HEK293 (cell line): ENCODE results near the gene B3GLCT.
"Not testable (repeated sequence)": the region's sequence is repeated elsewhere in the genome, so short reads cannot be mapped to it uniquely, and the experiment has no call there.

Experiments
- CTCF ChIA-PET: fragments of 350-600 bp; formaldehyde crosslinking; extraction: SDS; loops from one replicate; lab custom pipeline; 2021; ENCODE audit warnings: antibody characterized with exemption; lab: Yijun Ruan, JAX
- POLR2A ChIA-PET: fragments of 300-600 bp; formaldehyde crosslinking; extraction: SDS; loops from one replicate; lab custom pipeline; 2020; ENCODE audit warnings: antibody characterized with exemption, inconsistent platforms; lab: Yijun Ruan, JAX
- H3K27ac ChIP-seq: fragments of 200-500 bp; sonication (Bioruptor generic); 2 replicates; pipeline ENCODE4 v1.5.1; 2014; ENCODE audit warnings: low read depth, low read length, control low read depth, inconsistent platforms; ENCODE audit errors: extremely low read depth
- H3K36me3 ChIP-seq, 2 experiments: fragments of 200-500 bp in 1 of 2; sonication (Bioruptor generic) in 1 of 2; 1 replicate in 1 of 2; 2 replicates in 1 of 2; pipeline ENCODE4 v1.5.1; 2014 to 2017; ENCODE audit warnings: inconsistent platforms in 2 of 2, low read length in 2 of 2; ENCODE audit not compliant: control insufficient read depth in 2 of 2, insufficient read depth in 1 of 2
- H3K4me1 ChIP-seq: fragments of 200-500 bp; sonication (Bioruptor generic); 2 replicates; pipeline ENCODE4 v1.5.1; 2014; ENCODE audit warnings: mild to moderate bottlenecking, low read length, inconsistent platforms; ENCODE audit not compliant: control insufficient read depth, insufficient read depth
- H3K4me3 ChIP-seq: 2 replicates; pipeline ENCODE4 v1.5.1; 2011; ENCODE audit warnings: low read depth, mild to moderate bottlenecking, control low read depth, low read length, moderate library complexity
- H3K9me3 ChIP-seq: fragments of 200-500 bp; sonication (Bioruptor generic); 2 replicates; pipeline ENCODE4 v1.5.1; 2014; ENCODE audit warnings: low read depth, low read length, inconsistent platforms; ENCODE audit not compliant: control insufficient read depth, insufficient read depth
- HOXA7 ChIP-seq: sonication (generic); formaldehyde crosslinking; IDR thresholded peaks from 2 replicates; pipeline ENCODE4 v1.8.1; 2022; ENCODE audit warnings: missing genetic modification reagents, borderline replicate concordance
- KLF9 ChIP-seq: fragments of 450-650 bp; formaldehyde crosslinking; IDR thresholded peaks from 2 replicates; pipeline ENCODE4 v1.5.1; 2016; ENCODE audit warnings: missing biosample characterization, missing genetic modification characterization, low read depth
- PBX3 ChIP-seq: sonication (generic); formaldehyde crosslinking; IDR thresholded peaks from 2 replicates; pipeline ENCODE4 v1.8.1; 2022; ENCODE audit warnings: mild to moderate bottlenecking, moderate library complexity, missing genetic modification reagents
- RBAK ChIP-seq: fragments of 450-650 bp; formaldehyde crosslinking; IDR thresholded peaks from 2 replicates; pipeline ENCODE4 v1.5.1; 2016; ENCODE audit warnings: missing biosample characterization, missing genetic modification characterization
- TRIM28 ChIP-seq: IDR thresholded peaks from 2 replicates; pipeline ENCODE4 v1.6.1; 2011; ENCODE audit warnings: low read length, control low read depth, borderline replicate concordance
- ZBTB17 ChIP-seq: fragments of 450-650 bp; formaldehyde crosslinking; IDR thresholded peaks from 2 replicates; pipeline ENCODE4 v1.5.1; 2016; ENCODE audit warnings: missing biosample characterization, missing genetic modification characterization
- ZBTB20 ChIP-seq: fragments of 450-650 bp; formaldehyde crosslinking; IDR thresholded peaks from 2 replicates; pipeline ENCODE4 v1.5.1; 2016; ENCODE audit warnings: missing biosample characterization, missing genetic modification characterization
- ZBTB6 ChIP-seq: fragments of 450-650 bp; formaldehyde crosslinking; IDR thresholded peaks from 2 replicates; pipeline ENCODE4 v1.5.1; 2017; ENCODE audit warnings: missing biosample characterization, missing genetic modification characterization
- ZEB2 ChIP-seq: fragments of 450-650 bp; formaldehyde crosslinking; IDR thresholded peaks from 2 replicates; pipeline ENCODE4 v1.5.1; 2016; ENCODE audit warnings: missing biosample characterization, missing genetic modification characterization
- ZNF148 ChIP-seq: fragments of 450-650 bp; formaldehyde crosslinking; IDR thresholded peaks from 2 replicates; pipeline ENCODE4 v1.5.0; 2017; ENCODE audit warnings: missing biosample characterization, missing genetic modification characterization, borderline replicate concordance
- ZNF18 ChIP-seq: fragments of 450-650 bp; formaldehyde crosslinking; IDR thresholded peaks from 2 replicates; pipeline ENCODE4 v1.5.1; 2016; ENCODE audit warnings: missing biosample characterization, missing genetic modification characterization
- ZNF302 ChIP-seq: fragments of 450-650 bp; formaldehyde crosslinking; IDR thresholded peaks from 2 replicates; pipeline ENCODE4 v1.5.1; 2016; ENCODE audit warnings: missing biosample characterization, missing genetic modification characterization, low read depth
- ZNF335 ChIP-seq: fragments of 450-650 bp; formaldehyde crosslinking; conservative IDR thresholded peaks from 2 replicates; pipeline ENCODE4 v1.5.1; 2016; ENCODE audit warnings: missing biosample characterization, missing genetic modification characterization
- ZNF354C ChIP-seq: fragments of 450-650 bp; formaldehyde crosslinking; IDR thresholded peaks from 2 replicates; pipeline ENCODE4 v1.5.1; 2016; ENCODE audit warnings: missing biosample characterization, missing genetic modification characterization, low read depth, borderline replicate concordance
- ZNF37A ChIP-seq: fragments of 450-650 bp; IDR thresholded peaks from 2 replicates; pipeline ENCODE4 v1.5.1; 2018; ENCODE audit warnings: missing biosample characterization, missing genetic modification characterization
- ZNF549 ChIP-seq: fragments of 450-650 bp; IDR thresholded peaks from 2 replicates; pipeline ENCODE4 v1.5.1; 2018; ENCODE audit warnings: missing biosample characterization, missing genetic modification characterization, mild to moderate bottlenecking, inconsistent platforms, moderate library complexity
- ZNF571 ChIP-seq: fragments of 450-650 bp; formaldehyde crosslinking; IDR thresholded peaks from 2 replicates; pipeline ENCODE4 v1.5.0; 2017; ENCODE audit warnings: missing biosample characterization, missing genetic modification characterization
- ZNF596 ChIP-seq: fragments of 450-650 bp; IDR thresholded peaks from 2 replicates; pipeline ENCODE4 v1.5.0; 2018; ENCODE audit warnings: missing biosample characterization, mild to moderate bottlenecking, missing genetic modification characterization, moderate library complexity
- ZNF610 ChIP-seq: fragments of 450-650 bp; formaldehyde crosslinking; IDR thresholded peaks from 2 replicates; pipeline ENCODE4 v1.5.1; 2016; ENCODE audit warnings: missing biosample characterization, missing genetic modification characterization, borderline replicate concordance
- ZNF660 ChIP-seq: fragments of 450-650 bp; IDR thresholded peaks from 2 replicates; pipeline ENCODE4 v1.5.1; 2018; ENCODE audit warnings: missing biosample characterization, mild to moderate bottlenecking, missing genetic modification characterization
- ZNF677 ChIP-seq: fragments of 450-650 bp; IDR thresholded peaks from 2 replicates; pipeline ENCODE4 v1.5.0; 2018; ENCODE audit warnings: missing biosample characterization, mild to moderate bottlenecking, missing genetic modification characterization, moderate library complexity
- TF ChIP-seq, protein P1 (sequence below): fragments of 450-650 bp; formaldehyde crosslinking; IDR thresholded peaks from 2 replicates; pipeline ENCODE4 v1.5.1; 2016; ENCODE audit warnings: missing biosample characterization, missing genetic modification characterization

B3GLCT gene

DNA sequence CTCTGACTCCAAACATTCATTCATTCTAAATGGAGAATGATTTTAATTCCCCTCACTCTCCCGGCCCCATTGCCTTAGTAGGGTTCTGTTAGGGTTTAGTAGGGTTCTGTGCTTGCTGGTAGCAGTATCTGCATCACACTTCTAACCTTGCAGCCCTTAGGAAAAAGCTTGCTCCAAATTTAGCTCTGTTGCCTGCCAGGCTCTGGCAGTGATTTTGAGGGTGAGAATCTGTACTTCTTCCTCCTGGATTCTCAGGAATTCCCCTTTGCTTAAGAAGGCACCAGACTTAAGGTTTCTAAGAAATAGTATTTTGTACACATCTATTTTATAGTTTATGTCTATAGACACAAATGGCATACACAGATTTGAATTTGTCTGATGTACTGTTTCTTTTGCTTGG is 14.7 kb downstream of the B3GLCT start (continued):
- no peak for TF ChIP-seq ZNF148 (tag by site-specific recombination)

- H3K36me3 ChIP-seq, POLR2A ChIA-PET, H3K4me3 ChIP-seq, H3K9me3 ChIP-seq, H3K27ac ChIP-seq, H3K4me1 ChIP-seq: not testable (repeated sequence)
- CTCF ChIA-PET = interaction anchor here (0.6 kb wide), 1 partner anchor 16 kb away, joined by 5 read pairs; no protein-coding TSS in a partner anchor
Measured at GRCh38 chr13:31216916-31217315, 17.1 kb downstream of the B3GLCT start.

DNA sequence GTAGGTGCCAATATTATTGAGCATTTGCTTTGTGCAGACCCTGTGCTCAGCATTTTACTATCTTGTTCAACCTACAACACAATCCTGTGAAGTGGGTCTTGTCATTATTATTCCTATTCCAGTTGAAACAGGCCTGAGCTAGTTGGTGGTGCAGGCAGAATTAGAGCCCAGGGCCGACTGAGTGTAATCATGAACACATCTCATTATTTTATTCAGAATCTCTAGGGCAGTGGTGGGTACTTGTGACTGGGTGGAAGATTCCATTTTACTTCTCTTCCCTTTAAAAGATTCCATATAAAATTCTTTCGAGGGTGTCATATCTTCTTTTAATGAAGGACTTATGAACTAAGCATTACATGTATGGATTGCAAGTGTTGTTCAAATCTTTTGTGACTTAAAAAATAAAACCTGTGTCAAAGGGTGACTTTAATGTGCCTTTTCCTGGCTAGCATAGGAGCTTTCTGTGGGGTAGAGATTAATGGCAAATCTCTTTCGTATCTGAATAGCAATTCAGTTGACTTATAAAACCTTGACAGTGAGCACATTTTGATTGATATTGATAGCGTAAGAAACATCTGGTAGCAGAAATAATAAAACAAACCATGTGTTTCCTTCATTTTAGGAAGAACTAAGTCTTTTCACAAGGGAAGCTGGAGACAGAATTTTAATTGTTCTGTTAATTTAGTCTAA is 20.3 kb downstream of the B3GLCT start:
- ChIA-PET POLR2A (no interaction called here), CTCF (interaction anchor here (1.3 to 1.8 kb wide), 2 partner anchors 16 to 20 kb away, joined by 7 to 9 read pairs; partner anchors contain the start of gene B3GLCT)

GRCh38 chr13:31221057-31221456 is 21.3 kb downstream of the B3GLCT start:
- CTCF ChIA-PET = interaction anchor here (0.7 to 1.3 kb wide), 2 partner anchors 21 to 654 kb away, joined by 4 to 9 read pairs; partner anchors contain the start of gene B3GLCT
- H3K4me1 ChIP-seq = no peaks in the 10 kb centered on the region
- no peaks in the 10 kb centered on the region; a peak in 1 of 3 replicates for H3K36me3 ChIP-seq
- H3K27ac ChIP-seq = no peak overlapping the region
- no peaks in the 10 kb centered on the region for H3K9me3 ChIP-seq
- no peak overlapping the region for H3K4me3 ChIP-seq
- POLR2A ChIA-PET = no interaction called here
- no peak for TF ChIP-seq ZNF610
- no peak for TF ChIP-seq ZNF18 (tag by site-specific recombination)
- TF ChIP-seq ZNF37A = no peak
- TF ChIP-seq, protein P1, sequence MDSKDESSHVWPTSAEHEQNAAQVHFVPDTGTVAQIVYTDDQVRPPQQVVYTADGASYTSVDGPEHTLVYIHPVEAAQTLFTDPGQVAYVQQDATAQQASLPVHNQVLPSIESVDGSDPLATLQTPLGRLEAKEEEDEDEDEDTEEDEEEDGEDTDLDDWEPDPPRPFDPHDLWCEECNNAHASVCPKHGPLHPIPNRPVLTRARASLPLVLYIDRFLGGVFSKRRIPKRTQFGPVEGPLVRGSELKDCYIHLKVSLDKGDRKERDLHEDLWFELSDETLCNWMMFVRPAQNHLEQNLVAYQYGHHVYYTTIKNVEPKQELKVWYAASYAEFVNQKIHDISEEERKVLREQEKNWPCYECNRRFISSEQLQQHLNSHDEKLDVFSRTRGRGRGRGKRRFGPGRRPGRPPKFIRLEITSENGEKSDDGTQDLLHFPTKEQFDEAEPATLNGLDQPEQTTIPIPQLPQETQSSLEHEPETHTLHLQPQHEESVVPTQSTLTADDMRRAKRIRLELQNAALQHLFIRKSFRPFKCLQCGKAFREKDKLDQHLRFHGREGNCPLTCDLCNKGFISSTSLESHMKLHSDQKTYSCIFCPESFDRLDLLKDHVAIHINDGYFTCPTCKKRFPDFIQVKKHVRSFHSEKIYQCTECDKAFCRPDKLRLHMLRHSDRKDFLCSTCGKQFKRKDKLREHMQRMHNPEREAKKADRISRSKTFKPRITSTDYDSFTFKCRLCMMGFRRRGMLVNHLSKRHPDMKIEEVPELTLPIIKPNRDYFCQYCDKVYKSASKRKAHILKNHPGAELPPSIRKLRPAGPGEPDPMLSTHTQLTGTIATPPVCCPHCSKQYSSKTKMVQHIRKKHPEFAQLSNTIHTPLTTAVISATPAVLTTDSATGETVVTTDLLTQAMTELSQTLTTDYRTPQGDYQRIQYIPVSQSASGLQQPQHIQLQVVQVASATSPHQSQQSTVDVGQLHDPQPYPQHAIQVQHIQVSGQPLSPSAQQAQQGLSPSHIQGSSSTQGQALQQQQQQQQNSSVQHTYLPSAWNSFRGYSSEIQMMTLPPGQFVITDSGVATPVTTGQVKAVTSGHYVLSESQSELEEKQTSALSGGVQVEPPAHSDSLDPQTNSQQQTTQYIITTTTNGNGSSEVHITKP = no peak
- no peak for TF ChIP-seq ZNF571 (tag by site-specific recombination)
- TF ChIP-seq ZNF549 (tag by site-specific recombination) = no peak
- no peak for TF ChIP-seq ZNF596 (tag by site-specific recombination)
- TF ChIP-seq ZEB2 (tag by site-specific recombination) = no peak

More for the DNA sequence above, 20.3 kb downstream of the B3GLCT start:
- no peak overlapping the region for H3K4me3 ChIP-seq
- H3K9me3 ChIP-seq = no peaks in the 10 kb centered on the region
- no peaks in the 10 kb centered on the region; a peak in 1 of 3 replicates for H3K36me3 ChIP-seq
- H3K4me1 ChIP-seq = no peaks in the 10 kb centered on the region
- no peak overlapping the region for H3K27ac ChIP-seq
- TF ChIP-seq ZBTB20 (tag by site-specific recombination) (no peak), ZNF596 (tag by site-specific recombination) (no peak), ZBTB6 (tag by site-specific recombination) (no peak), ZNF354C (tag by site-specific recombination) (no peak), RBAK (tag by site-specific recombination) (no peak), ZNF335 (no peak), ZNF302 (tag by site-specific recombination) (no peak), PBX3 (CRISPR knock-in tag) (no peak), KLF9 (tag by site-specific recombination) (no peak), ZBTB17 (no peak), ZNF677 (tag by site-specific recombination) (no peak), HOXA7 (CRISPR knock-in tag) (no peak), ZNF660 (tag by site-specific recombination) (no peak), TRIM28 (no peak)
